ENCODE measurements around the gene IMP4. TPM values are rescaled to one million over a fixed set of nuclear protein-coding genes. Genes with fewer than 3 reads are reported as not detected.

Gene IMP4
- total RNA-seq, 4 donors from 2014 or later = 69.2 to 112 (median 91.2) TPM

- WGBS, 2 donors = 92 to 97% methylated on average over 6 of the region's 6 CpGs
- no peak for TF ChIP-seq CTCF (IDR thresholded peaks at IDR 0.05)
- no peak for TF ChIP-seq POLR2A (IDR thresholded peaks at IDR 0.05)
- DNase-seq = no peak
- no peaks in the 10 kb centered on the region for H3K36me3 ChIP-seq
- H3K4me3 ChIP-seq = no peak overlapping the region
- H3K4me1 ChIP-seq = peaks cover 11 to 41% (median 14%) of the 10 kb centered on the region in 3 donors
- intact Hi-C loops (cut with DNase I) = no loop called here
- no peaks in the 10 kb centered on the region for H3K27me3 ChIP-seq
- peak overlapping the region in 2 of 4 donors; percentile 88 to 92 for H3K27ac ChIP-seq
- H3K9me3 ChIP-seq = no peaks in the 10 kb centered on the region
Measured at GRCh38 chr2:130389358-130389757, 46.7 kb downstream of the IMP4 start.

- Histone ChIP-seq H3K4me1 (peaks cover 11 to 41% (median 14%) of the 10 kb centered on the region in 3 donors), H3K9me3 (no peaks in the 10 kb centered on the region), H3K27ac (peak overlapping the region in 2 of 4 donors; percentile 88 to 92), H3K27me3 (peaks cover 0 to 1% (median 0%) of the 10 kb centered on the region in 4 donors), H3K36me3 (no peaks in the 10 kb centered on the region), H3K4me3 (no peak overlapping the region)
- intact Hi-C loops (cut with DNase I) = no loop called here
- TF ChIP-seq CTCF (IDR thresholded peaks at IDR 0.05) (no peak), POLR2A (IDR thresholded peaks at IDR 0.05) (no peak)
- no peak for DNase-seq
- 78 to 94% methylated on average over 3 of the region's 3 CpGs for WGBS, 2 donors
Measured at GRCh38 chr2:130389783-130390182, 47.1 kb downstream of the IMP4 start.

- H3K27me3 ChIP-seq = peaks cover 0 to 5% (median 0%) of the 10 kb centered on the region in 4 donors
- DNase-seq = no peak
- no peaks in the 10 kb centered on the region for H3K36me3 ChIP-seq
- no peaks in the 10 kb centered on the region for H3K9me3 ChIP-seq
- TF ChIP-seq CTCF (IDR thresholded peaks at IDR 0.05) = no peak
- TF ChIP-seq POLR2A (IDR thresholded peaks at IDR 0.05) = no peak
- intact Hi-C loops (cut with DNase I) = no loop called here
- H3K4me3 ChIP-seq = peak overlapping the region; percentile 68 to 75 (median 73)
- 33 to 59% methylated on average over 5 to 11 of the region's 16 CpGs for WGBS, 2 donors
- peak overlapping the region; percentile 87 to 92 (median 88) for H3K27ac ChIP-seq
- peaks cover 11 to 41% (median 14%) of the 10 kb centered on the region in 3 donors for H3K4me1 ChIP-seq
Measured at GRCh38 chr2:130390460-130391057, 47.9 kb downstream of the IMP4 start.

- intact Hi-C loops (cut with DNase I) = no loop called here
- DNase-seq = peak; percentile 24
- Histone ChIP-seq H3K4me1 (peaks cover 11 to 40% (median 14%) of the 10 kb centered on the region in 3 donors), H3K27me3 (peaks cover 0 to 5% (median 0%) of the 10 kb centered on the region in 4 donors), H3K9me3 (no peaks in the 10 kb centered on the region), H3K27ac (peak overlapping the region; percentile 87 to 92 (median 88)), H3K36me3 (no peaks in the 10 kb centered on the region), H3K4me3 (peak overlapping the region; percentile 68 to 75 (median 73))
- WGBS, 2 donors = 1 to 6% methylated on average over 19 to 40 of the region's 59 CpGs
- TF ChIP-seq CTCF (IDR thresholded peaks at IDR 0.05) (no peak), POLR2A (IDR thresholded peaks at IDR 0.05) (peak in 1 of 4 donors; percentile 41)
Measured at GRCh38 chr2:130391058-130391871, 48.6 kb downstream of the IMP4 start.
